HepG2 (cell line): Measurements from ENCODE around the gene TMEM81. TPM values are rescaled to one million over a fixed set of nuclear protein-coding genes. Genes with fewer than 3 reads are reported as not detected.

ENCODE experiments used
- ATAC-seq: fragments of 200-7000 bp; cut with Tn5 transposase; 3 replicates; pipeline ENCODE4 v1.9.1; 2020; ENCODE audit warnings: mild to moderate bottlenecking, moderate library complexity
- BruUV-seq: library from RNA; stranded (reverse); fragments of 400-500 nt; replicated peaks from 2 replicates; lab custom pipeline; 2021; lab: Mats Ljungman, UMichigan
- CTCF ChIA-PET: fragments of 300-600 bp; formaldehyde crosslinking; extraction: SDS; loops from one replicate; lab custom pipeline; 2021; ENCODE audit warnings: low total read pairs, inconsistent platforms, low intra/inter-chr PET ratio; lab: Yijun Ruan, JAX
- POLR2A ChIA-PET: fragments of 350-600 bp; sonication (Branson Sonifier 250); formaldehyde crosslinking; loops from one replicate; lab custom pipeline; 2020; ENCODE audit warnings: antibody characterized with exemption, inconsistent platforms; lab: Yijun Ruan, JAX
- DNase-seq: peaks from one replicate; pipeline ENCODE4 v3.0.0-alpha.2; 2015; ENCODE audit warnings: low spot score
- FAIRE-seq: peaks from 3 replicates; lab custom pipeline; 2011; peaks lifted over from hg19 to GRCh38; lab: Jason Lieb, UNC
- H2AFZ ChIP-seq: one replicate; pipeline ENCODE4 v1.6.1; 2011; ENCODE audit warnings: low read length, inconsistent platforms
- H3K27ac ChIP-seq: fragments of 300-600 bp; 3 replicates; pipeline ENCODE4 v1.8.0; 2011; ENCODE audit warnings: mixed run types, mild to moderate bottlenecking, mixed read lengths, low read length, inconsistent platforms; ENCODE audit not compliant: insufficient read depth; ENCODE audit errors: extremely low read length
- H3K27me3 ChIP-seq, 2 experiments: fragments of 200-600 bp in 1 of 2; 2 replicates in 1 of 2; 3 replicates in 1 of 2; pipeline versions ENCODE4 v1.6.0 to v1.8.0; 2011; ENCODE audit warnings: low read length in 2 of 2, mild to moderate bottlenecking in 2 of 2, moderate library complexity in 2 of 2, inconsistent platforms in 1 of 2; ENCODE audit not compliant: insufficient read depth in 2 of 2, control insufficient read depth in 1 of 2
- H3K36me3 ChIP-seq, 2 experiments: fragments of 200-600 bp in 1 of 2; replicated peaks in 1 of 2; 2 replicates in 1 of 2; 3 replicates in 1 of 2; pipeline versions ENCODE4 v1.5.1 to v1.8.0; 2011; ENCODE audit warnings: low read length in 2 of 2, inconsistent platforms in 1 of 2; ENCODE audit not compliant: insufficient read depth in 2 of 2, control insufficient read depth in 1 of 2
- H3K4me1 ChIP-seq: 2 replicates; pipeline ENCODE4 v1.5.1; 2012; ENCODE audit warnings: low read length, inconsistent platforms; ENCODE audit not compliant: insufficient read depth
- H3K4me2 ChIP-seq: 2 replicates; pipeline ENCODE4 v1.6.0; 2011; ENCODE audit warnings: low read depth, low read length, inconsistent platforms
- H3K4me3 ChIP-seq, 3 experiments: fragments of 200-600 bp in 1 of 3; sonication (generic), shearing (Covaris generic) in 1 of 3; replicated peaks in 1 of 3; 2 replicates each; pipeline ENCODE4 v1.5.1; 2011 to 2016; ENCODE audit warnings: low read length in 3 of 3, inconsistent platforms in 2 of 3, low read depth in 2 of 3, mild to moderate bottlenecking in 2 of 3, control low read depth in 1 of 3, mixed read lengths in 1 of 3; ENCODE audit not compliant: insufficient read depth in 1 of 3
- H3K79me2 ChIP-seq: one replicate; pipeline ENCODE4 v1.6.1; 2011; ENCODE audit warnings: low read length, inconsistent platforms; ENCODE audit not compliant: insufficient read depth
- H3K9ac ChIP-seq: 2 replicates; pipeline ENCODE4 v1.6.0; 2011; ENCODE audit warnings: mild to moderate bottlenecking, low read depth, low read length, inconsistent platforms; ENCODE audit not compliant: insufficient read depth
- H3K9me3 ChIP-seq: 2 replicates; pipeline ENCODE4 v1.5.1; 2012; ENCODE audit warnings: mild to moderate bottlenecking, low read length
- H4K20me1 ChIP-seq: 2 replicates; pipeline ENCODE4 v1.6.0; 2011; ENCODE audit warnings: inconsistent platforms, mild to moderate bottlenecking, low read length, moderate library complexity; ENCODE audit not compliant: insufficient read depth
- IRX3 ChIP-seq: sonication (generic); formaldehyde crosslinking; IDR thresholded peaks from 2 replicates; pipeline ENCODE4 v1.8.1; 2023; ENCODE audit warnings: mild to moderate bottlenecking, low read depth, missing genetic modification reagents, borderline replicate concordance
- NFKB2 ChIP-seq: sonication (generic); formaldehyde crosslinking; IDR thresholded peaks from 2 replicates; pipeline ENCODE4 v1.4.0; 2020; ENCODE audit warnings: missing genetic modification reagents, borderline replicate concordance
- NR2F2 ChIP-seq: IDR thresholded peaks from 2 replicates; pipeline ENCODE4 v1.6.1; 2012; ENCODE audit warnings: low read depth, inconsistent platforms, borderline replicate concordance
- PAX8 ChIP-seq: sonication (generic); formaldehyde crosslinking; IDR thresholded peaks from 2 replicates; pipeline ENCODE4 v1.8.0; 2022; ENCODE audit warnings: mild to moderate bottlenecking, missing genetic modification reagents, borderline replicate concordance
- ZFYVE20 ChIP-seq: sonication (generic); formaldehyde crosslinking; IDR thresholded peaks from 2 replicates; pipeline ENCODE4 v1.8.0; 2023; ENCODE audit warnings: low read depth, mild to moderate bottlenecking, moderate library complexity, missing genetic modification reagents, borderline replicate concordance
- ZNF629 ChIP-seq: sonication (generic); formaldehyde crosslinking; conservative IDR thresholded peaks from 2 replicates; pipeline ENCODE4 v1.5.0; 2020; ENCODE audit warnings: missing genetic modification reagents
- WGBS: methylation state at CpG from one replicate; pipeline ENCODE4 v1.1.6; 2017; ENCODE audit warnings: low lambda C conversion rate; 5-methylcytosine and 5-hydroxymethylcytosine counted together
- in situ Hi-C: cut with HindIII; loops from 2 replicates; pipeline ENCODE4 v1.10.0; 2017; ENCODE audit warnings: low pct_unique_long_range_greater_than_20kb; ENCODE audit not compliant: extremely low pct_ligation_motif_present
- intact Hi-C: fragments of 100-400 bp; cut with micrococcal nuclease; formaldehyde crosslinking; loops from one replicate; pipeline ENCODE4 v1.10.0; 2022; ENCODE audit not compliant: unreplicated experiment
- polyA plus RNA-seq, 8 experiments: library from polyadenylated mRNA; depleted of rRNA in 3 of 8; stranded (reverse) in 7 of 8; unstranded in 1 of 8; fragments of >200 nt; fragmentation: Illumina TruSeq in 4 of 8; extraction: Trizol in 4 of 8; gene quantifications; 2 replicates each; pipeline versions ENCODE4 v1.2.1 to v1.2.3, GENCODE V29; 2011 to 2016; ENCODE audit warnings: low read depth in 4 of 8, missing spikeins in 1 of 8, mixed read lengths in 1 of 8; ENCODE audit not compliant: insufficient read depth in 1 of 8
- total RNA-seq, 5 experiments: library from RNA; depleted of rRNA; stranded (reverse); fragments of >200 nt; fragmentation: Illumina TruSeq; extraction: Trizol; gene quantifications; 2 replicates each; pipeline ENCODE4 v1.2.3, GENCODE V29; 2016; ENCODE audit warnings: low read depth in 1 of 5
- TF ChIP-seq, protein P1 (sequence below): sonication (generic); formaldehyde crosslinking; IDR thresholded peaks from 2 replicates; pipeline ENCODE4 v1.9.0; 2022; ENCODE audit warnings: low read depth, missing genetic modification reagents

Gene TMEM81
- total and polyA plus RNA-seq, 2 of the 13 experiments (the other 11 are each of a cell fraction or from before 2014, with no cell fraction given), result 1.1 TPM

DNA sequence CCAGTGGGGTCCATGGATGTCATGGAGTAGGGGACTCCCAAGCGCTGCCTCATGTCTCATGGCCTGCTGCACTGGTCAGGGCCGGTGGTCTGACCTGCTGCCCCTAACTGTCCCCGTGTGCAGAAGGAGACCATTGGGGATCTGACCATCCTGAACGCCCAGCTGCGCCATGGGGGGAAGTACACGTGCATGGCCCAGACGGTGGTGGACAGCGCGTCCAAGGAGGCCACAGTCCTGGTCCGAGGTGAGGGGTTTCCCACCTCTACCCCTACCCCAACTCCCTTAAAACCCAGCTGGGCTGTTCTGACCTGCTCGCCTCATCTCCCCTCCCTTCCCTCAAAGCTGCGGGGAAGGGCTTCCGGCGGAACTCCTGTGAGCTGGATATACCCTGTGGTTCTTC is 18.6 kb downstream of the TMEM81 start:
- no TSS peak for BruUV-seq
- Histone ChIP-seq H3K4me1 (no peaks in the 10 kb centered on the region), H3K27me3 (peaks cover 0 to 19% of the 10 kb centered on the region in 2 experiments; a peak in 3 of 5 replicates), H3K4me3 (no peak overlapping the region), H3K9me3 (no peaks in the 10 kb centered on the region), H3K36me3 (no peaks in the 10 kb centered on the region), H3K9ac (no peak overlapping the region), H3K4me2 (no peak overlapping the region), H2AFZ (no peak overlapping the region), H3K27ac (no peak overlapping the region), H4K20me1 (no peaks in the 10 kb centered on the region), H3K79me2 (no peaks in the 10 kb centered on the region)
- ChIA-PET POLR2A (no interaction called here), CTCF (no interaction called here)
- ATAC-seq (no peak), DNase-seq (no peak), FAIRE-seq (no peak)
- in situ Hi-C loops (loop anchor here (10.0 kb wide), 1 partner anchor 189 kb away; no protein-coding TSS in a partner anchor), intact Hi-C loops (no loop called here)
- WGBS, result 82% methylated on average over 5 of the region's 14 CpGs
- TF ChIP-seq ZNF629, result peak; percentile 20; the same call in 1 of the 2 replicates
- TF ChIP-seq, protein P1, sequence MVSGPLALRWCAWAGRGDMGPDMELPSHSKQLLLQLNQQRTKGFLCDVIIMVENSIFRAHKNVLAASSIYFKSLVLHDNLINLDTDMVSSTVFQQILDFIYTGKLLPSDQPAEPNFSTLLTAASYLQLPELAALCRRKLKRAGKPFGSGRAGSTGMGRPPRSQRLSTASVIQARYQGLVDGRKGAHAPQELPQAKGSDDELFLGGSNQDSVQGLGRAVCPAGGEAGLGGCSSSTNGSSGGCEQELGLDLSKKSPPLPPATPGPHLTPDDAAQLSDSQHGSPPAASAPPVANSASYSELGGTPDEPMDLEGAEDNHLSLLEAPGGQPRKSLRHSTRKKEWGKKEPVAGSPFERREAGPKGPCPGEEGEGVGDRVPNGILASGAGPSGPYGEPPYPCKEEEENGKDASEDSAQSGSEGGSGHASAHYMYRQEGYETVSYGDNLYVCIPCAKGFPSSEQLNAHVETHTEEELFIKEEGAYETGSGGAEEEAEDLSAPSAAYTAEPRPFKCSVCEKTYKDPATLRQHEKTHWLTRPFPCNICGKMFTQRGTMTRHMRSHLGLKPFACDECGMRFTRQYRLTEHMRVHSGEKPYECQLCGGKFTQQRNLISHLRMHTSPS, result no peak
- TF ChIP-seq PAX8 (CRISPR knock-in tag), result no peak
- TF ChIP-seq NFKB2, result no peak
- TF ChIP-seq IRX3, result no peak
- TF ChIP-seq NR2F2, result no peak
- no peak for TF ChIP-seq ZFYVE20 (CRISPR knock-in tag)
